Measurements from ENCODE around the gene ZMIZ2. TPM values are rescaled to one million over a fixed set of nuclear protein-coding genes. Genes with fewer than 3 reads are reported as not detected.

ZMIZ2 gene
- total RNA-seq, 1 donor from 2014 or later = 105 TPM

GRCh38 chr7:44764665-44765578 lies 16.3 kb downstream of the ZMIZ2 start:
- Mint-ChIP-seq H3K27me3 (ENCODE audit: low read depth) (no peaks in the 10 kb centered on the region), H3K9me3 (no peaks in the 10 kb centered on the region), H3K4me1 (ENCODE audit: low read depth) (peaks cover 16% of the 10 kb centered on the region), H3K27ac (no peak overlapping the region), H3K4me3 (ENCODE audit: low read depth) (no peak overlapping the region), H3K36me3 (ENCODE audit: low read depth) (peaks cover 67% of the 10 kb centered on the region)
- intact Hi-C loops (cut with micrococcal nuclease) = no loop called here
- no peak for DNase-seq (ENCODE audit: low spot score)

GRCh38 chr7:44765579-44766415 lies 17.1 kb downstream of the ZMIZ2 start:
- H3K9me3 Mint-ChIP-seq = no peaks in the 10 kb centered on the region
- H3K27ac Mint-ChIP-seq = no peak overlapping the region
- H3K4me1 Mint-ChIP-seq (ENCODE audit: low read depth) = peaks cover 19% of the 10 kb centered on the region
- H3K36me3 Mint-ChIP-seq (ENCODE audit: low read depth) = peaks cover 66% of the 10 kb centered on the region
- H3K27me3 Mint-ChIP-seq (ENCODE audit: low read depth) = no peaks in the 10 kb centered on the region
- H3K4me3 Mint-ChIP-seq (ENCODE audit: low read depth) = no peak overlapping the region
- intact Hi-C loops (cut with micrococcal nuclease) = no loop called here
- DNase-seq (ENCODE audit: low spot score) = no peak

GRCh38 chr7:44766416-44766801 lies 17.8 kb downstream of the ZMIZ2 start:
- no peak overlapping the region for H3K27ac Mint-ChIP-seq
- peaks cover 19% of the 10 kb centered on the region for H3K4me1 Mint-ChIP-seq (ENCODE audit: low read depth)
- H3K27me3 Mint-ChIP-seq (ENCODE audit: low read depth) = no peaks in the 10 kb centered on the region
- no peaks in the 10 kb centered on the region for H3K9me3 Mint-ChIP-seq
- H3K4me3 Mint-ChIP-seq (ENCODE audit: low read depth) = no peak overlapping the region
- peaks cover 66% of the 10 kb centered on the region for H3K36me3 Mint-ChIP-seq (ENCODE audit: low read depth)
- no peak for DNase-seq (ENCODE audit: low spot score)
- intact Hi-C loops (cut with micrococcal nuclease) = no loop called here

GRCh38 chr7:44767134-44767911 lies 18.7 kb downstream of the ZMIZ2 start:
- no peak overlapping the region for H3K4me3 Mint-ChIP-seq (ENCODE audit: low read depth)

GRCh38 chr7:44767912-44768627 lies 19.4 kb downstream of the ZMIZ2 start:
- intact Hi-C loops (cut with micrococcal nuclease) = no loop called here
- no peak for DNase-seq (ENCODE audit: low spot score)
- H3K9me3 Mint-ChIP-seq = no peaks in the 10 kb centered on the region
- H3K27ac Mint-ChIP-seq = peak overlapping the region; percentile 49
- H3K4me3 Mint-ChIP-seq (ENCODE audit: low read depth) = no peak overlapping the region
- no peaks in the 10 kb centered on the region for H3K27me3 Mint-ChIP-seq (ENCODE audit: low read depth)
- H3K36me3 Mint-ChIP-seq (ENCODE audit: low read depth) = peaks cover 58% of the 10 kb centered on the region
- H3K4me1 Mint-ChIP-seq (ENCODE audit: low read depth) = peaks cover 19% of the 10 kb centered on the region

More at GRCh38 chr7:44767134-44767911, 18.7 kb downstream of the ZMIZ2 start:
- Mint-ChIP-seq H3K4me1 (ENCODE audit: low read depth) (peaks cover 19% of the 10 kb centered on the region), H3K27me3 (ENCODE audit: low read depth) (no peaks in the 10 kb centered on the region), H3K36me3 (ENCODE audit: low read depth) (peaks cover 60% of the 10 kb centered on the region), H3K27ac (no peak overlapping the region), H3K9me3 (no peaks in the 10 kb centered on the region)
- DNase-seq (ENCODE audit: low spot score) = no peak
- intact Hi-C loops (cut with micrococcal nuclease) = no loop called here

DNA sequence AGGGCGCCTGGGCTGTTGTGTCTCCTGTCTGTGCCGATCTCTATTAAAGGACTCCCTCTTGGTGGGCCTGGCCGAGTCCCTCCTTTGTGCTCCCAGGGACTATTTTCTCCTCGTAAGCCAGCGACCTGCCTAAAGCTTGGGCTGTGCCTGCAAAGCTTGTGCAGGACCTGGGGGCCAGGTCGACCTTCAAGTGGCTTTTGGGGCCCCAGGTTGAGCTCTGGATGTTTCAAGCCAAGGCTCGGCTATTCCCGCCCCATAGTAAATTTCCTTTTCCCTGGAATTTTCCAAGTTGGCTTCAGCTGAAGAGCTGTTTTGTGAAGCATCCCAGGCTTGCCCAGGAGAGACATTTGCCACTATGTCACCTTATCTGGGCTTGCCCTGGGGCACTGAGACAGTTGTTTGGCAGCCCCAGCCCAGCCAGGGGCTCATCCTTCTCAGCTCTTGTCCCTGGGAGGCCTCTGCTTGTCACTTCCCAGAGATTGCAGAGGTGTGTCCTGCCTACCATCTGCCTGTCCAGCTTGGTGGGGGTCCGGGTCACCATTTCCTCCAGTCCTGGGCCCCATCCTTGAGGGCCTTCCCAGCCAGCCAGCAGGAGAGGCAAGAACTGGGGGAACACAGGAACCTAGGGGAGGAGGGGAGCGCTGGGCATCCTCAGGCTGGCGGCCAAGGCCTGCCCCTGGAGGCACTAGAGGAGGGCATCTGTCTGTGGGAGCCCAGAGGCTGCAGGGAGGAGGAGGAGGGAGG lies 20.2 kb downstream of the ZMIZ2 start:
- H3K4me1 Mint-ChIP-seq (ENCODE audit: low read depth) = peaks cover 19% of the 10 kb centered on the region
- H3K36me3 Mint-ChIP-seq (ENCODE audit: low read depth) = peaks cover 53% of the 10 kb centered on the region
- intact Hi-C loops (cut with micrococcal nuclease) = no loop called here
- no peak for DNase-seq (ENCODE audit: low spot score)
- peaks cover 2% of the 10 kb centered on the region for H3K27me3 Mint-ChIP-seq (ENCODE audit: low read depth)
- peak overlapping the region; percentile 49 for H3K27ac Mint-ChIP-seq
- no peaks in the 10 kb centered on the region for H3K9me3 Mint-ChIP-seq
- no peak overlapping the region for H3K4me3 Mint-ChIP-seq (ENCODE audit: low read depth)

DNA sequence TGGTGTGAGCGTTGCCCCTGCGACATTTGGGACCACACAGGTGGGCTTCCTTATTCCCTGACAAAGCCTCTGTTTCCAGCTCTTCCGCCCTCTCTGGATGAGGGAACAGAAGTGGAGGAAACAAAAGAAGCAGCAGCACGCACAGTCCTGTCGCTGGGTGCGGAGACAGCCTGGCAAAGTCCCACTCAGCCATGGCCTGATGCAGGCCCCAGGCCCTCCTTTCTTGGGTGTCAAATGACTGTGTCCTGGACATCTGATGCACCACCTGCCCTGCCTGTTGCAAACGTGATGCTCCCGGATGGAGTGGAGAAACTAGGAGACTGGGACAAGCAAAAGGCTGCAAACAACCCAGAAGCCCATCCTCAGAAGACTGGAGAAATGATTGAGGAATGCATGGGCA lies 20.7 kb downstream of the ZMIZ2 start:
- intact Hi-C loops (cut with micrococcal nuclease) = no loop called here
- H3K9me3 Mint-ChIP-seq = no peaks in the 10 kb centered on the region
- H3K27ac Mint-ChIP-seq = no peak overlapping the region
- H3K4me1 Mint-ChIP-seq (ENCODE audit: low read depth) = peaks cover 19% of the 10 kb centered on the region
- H3K4me3 Mint-ChIP-seq (ENCODE audit: low read depth) = no peak overlapping the region
- peaks cover 4% of the 10 kb centered on the region for H3K27me3 Mint-ChIP-seq (ENCODE audit: low read depth)
- DNase-seq (ENCODE audit: low spot score) = no peak
- H3K36me3 Mint-ChIP-seq (ENCODE audit: low read depth) = peaks cover 49% of the 10 kb centered on the region

DNA sequence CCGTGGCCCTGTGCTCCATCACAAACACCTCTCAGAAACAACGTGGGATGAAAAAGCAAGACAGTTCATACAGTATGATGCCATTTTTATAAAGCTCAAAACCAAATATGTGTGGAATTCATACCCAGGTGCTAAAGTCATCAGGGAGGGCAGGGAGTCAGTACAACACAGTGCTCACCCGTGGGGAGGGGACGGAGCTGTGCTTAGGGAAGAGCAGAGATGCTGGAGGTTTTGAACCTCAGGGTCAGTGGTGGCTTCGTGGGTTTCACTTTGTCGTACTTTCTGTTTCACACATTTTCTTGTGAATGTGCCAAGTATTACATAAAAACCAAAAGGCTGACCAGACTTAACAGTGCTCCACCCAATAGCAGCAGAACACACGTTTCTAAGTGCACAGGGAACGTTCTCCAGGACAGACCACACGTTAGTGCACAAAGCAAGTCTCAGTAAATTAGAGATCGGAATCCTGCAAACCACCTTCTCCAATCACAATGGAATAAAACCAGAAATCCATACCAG lies 21.2 kb downstream of the ZMIZ2 start:
- Mint-ChIP-seq H3K27me3 (ENCODE audit: low read depth) (peaks cover 4% of the 10 kb centered on the region), H3K36me3 (ENCODE audit: low read depth) (peaks cover 44% of the 10 kb centered on the region), H3K27ac (no peak overlapping the region), H3K4me1 (ENCODE audit: low read depth) (peaks cover 19% of the 10 kb centered on the region), H3K4me3 (ENCODE audit: low read depth) (no peak overlapping the region), H3K9me3 (no peaks in the 10 kb centered on the region)
- intact Hi-C loops (cut with micrococcal nuclease) = no loop called here
- DNase-seq (ENCODE audit: low spot score) = no peak

- Mint-ChIP-seq H3K36me3 (ENCODE audit: low read depth) (peaks cover 31% of the 10 kb centered on the region), H3K9me3 (no peaks in the 10 kb centered on the region), H3K27ac (no peak overlapping the region), H3K4me3 (ENCODE audit: low read depth) (no peak overlapping the region), H3K4me1 (ENCODE audit: low read depth) (peaks cover 19% of the 10 kb centered on the region), H3K27me3 (ENCODE audit: low read depth) (peaks cover 4% of the 10 kb centered on the region)
- intact Hi-C loops (cut with micrococcal nuclease) = no loop called here
- no peak for DNase-seq (ENCODE audit: low spot score)
Observed at GRCh38 chr7:44771358-44771757, 22.7 kb downstream of the ZMIZ2 start.

DNA sequence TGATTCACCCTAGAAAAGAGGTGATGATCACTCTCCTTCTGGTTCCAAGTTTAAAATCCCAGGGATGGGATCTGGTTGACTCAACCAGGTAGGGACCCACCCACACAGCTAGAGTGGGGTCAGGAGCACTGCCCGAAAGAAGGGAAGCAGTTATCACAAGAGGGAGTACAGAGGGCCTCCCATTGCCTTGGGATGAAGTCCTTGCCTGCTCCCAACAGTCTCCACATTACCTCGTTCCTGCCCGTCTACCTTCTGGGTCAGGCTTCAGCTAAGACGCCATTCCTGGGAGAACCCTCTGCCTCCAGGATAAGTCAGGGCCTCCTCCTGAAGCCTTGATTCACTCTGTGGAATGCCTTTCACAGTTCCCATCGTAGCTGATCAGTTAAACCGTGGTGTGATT lies 23.8 kb downstream of the ZMIZ2 start:
- Mint-ChIP-seq H3K27ac (no peak overlapping the region), H3K4me3 (ENCODE audit: low read depth) (no peak overlapping the region), H3K27me3 (ENCODE audit: low read depth) (peaks cover 4% of the 10 kb centered on the region), H3K36me3 (ENCODE audit: low read depth) (peaks cover 22% of the 10 kb centered on the region), H3K4me1 (ENCODE audit: low read depth) (peaks cover 19% of the 10 kb centered on the region), H3K9me3 (no peaks in the 10 kb centered on the region)
- DNase-seq (ENCODE audit: low spot score) = no peak
- intact Hi-C loops (cut with micrococcal nuclease) = no loop called here

DNA sequence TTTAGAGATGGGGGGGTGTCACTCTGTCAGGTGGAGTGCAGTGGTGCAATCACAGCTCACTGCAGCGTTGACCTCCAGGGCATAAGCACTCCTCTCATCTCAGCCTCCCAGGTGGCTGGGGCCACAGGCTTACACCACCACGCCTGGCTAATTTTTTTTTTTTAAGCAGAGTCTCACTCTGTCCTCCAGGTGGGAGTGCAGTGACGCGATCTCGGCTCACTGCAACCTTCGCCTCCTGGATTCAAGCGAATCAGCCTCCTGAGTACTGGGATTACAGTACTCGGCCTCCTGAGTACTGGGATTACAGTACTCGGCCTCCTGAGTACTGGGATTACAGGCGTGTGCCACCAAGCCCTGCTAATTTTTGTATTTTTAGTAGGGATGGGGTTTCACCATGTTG lies 24.2 kb downstream of the ZMIZ2 start:
- intact Hi-C loops (cut with micrococcal nuclease) = no loop called here

More for the DNA sequence above, 24.2 kb downstream of the ZMIZ2 start:
- Mint-ChIP-seq H3K4me1 (ENCODE audit: low read depth) (peaks cover 16% of the 10 kb centered on the region), H3K4me3 (ENCODE audit: low read depth) (no peak overlapping the region), H3K27ac (no peak overlapping the region), H3K9me3 (no peaks in the 10 kb centered on the region), H3K36me3 (ENCODE audit: low read depth) (peaks cover 18% of the 10 kb centered on the region), H3K27me3 (ENCODE audit: low read depth) (peaks cover 4% of the 10 kb centered on the region)
- DNase-seq (ENCODE audit: low spot score) = no peak
